ENCODE measurements around the gene COL5A3.

COL5A3 gene

DNA sequence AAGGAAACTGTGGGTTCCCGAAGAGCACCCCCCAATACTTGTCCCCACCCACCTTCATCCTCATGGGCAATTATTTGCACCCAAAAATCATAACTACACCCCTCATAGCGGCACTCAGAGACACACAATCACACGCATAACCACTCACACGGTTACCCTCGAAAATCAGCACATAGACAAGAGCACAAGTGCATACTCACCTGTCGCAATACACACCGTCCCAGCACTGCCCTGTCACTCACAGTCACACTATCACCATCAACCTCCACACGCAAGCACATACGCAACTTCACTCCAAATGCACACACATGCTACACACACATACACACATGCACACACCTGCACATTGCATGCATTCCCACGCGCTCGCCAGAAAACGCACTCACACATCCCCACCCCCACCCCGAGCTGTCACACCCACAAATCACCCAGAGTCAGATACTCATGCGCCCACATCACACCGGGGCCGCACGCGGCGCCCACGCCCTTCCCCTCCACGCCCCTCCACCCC, 535 bp downstream of the COL5A3 start:
- no peak for DNase-seq

- DNase-seq = no peak
Measured at GRCh38 chr19:10008184-10008765, 2.0 kb downstream of the COL5A3 start.

- no peak for DNase-seq
Measured at GRCh38 chr19:10007371-10008183, 2.7 kb downstream of the COL5A3 start.

DNA sequence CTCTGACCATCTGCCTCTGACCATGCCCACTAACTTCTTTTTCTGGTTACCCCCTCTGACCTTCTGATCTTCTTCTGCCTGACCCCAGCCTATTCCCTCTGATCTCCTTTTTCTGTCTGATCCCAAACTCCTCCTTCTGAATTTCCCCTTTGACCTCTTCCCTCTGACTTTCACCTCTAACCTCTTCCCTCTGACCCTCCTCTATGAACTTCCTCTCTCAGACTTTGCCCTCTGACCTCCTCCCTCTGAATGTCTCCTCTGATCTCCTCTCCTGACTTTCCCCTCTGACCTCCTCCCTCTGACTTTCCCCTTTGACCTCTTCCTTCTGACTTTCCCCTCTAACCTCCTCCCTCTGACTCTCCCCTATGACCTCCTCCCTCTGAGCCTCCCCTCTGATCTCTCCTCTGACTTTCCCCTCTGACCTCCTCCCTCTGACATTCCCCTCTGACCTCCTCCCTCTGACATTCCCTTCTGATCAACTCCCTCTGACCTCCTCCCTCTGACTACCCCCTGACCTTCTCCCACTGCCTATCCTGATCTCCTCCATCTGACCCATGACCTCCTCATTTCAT, 3.5 kb downstream of the COL5A3 start:
- no peak for DNase-seq

DNA sequence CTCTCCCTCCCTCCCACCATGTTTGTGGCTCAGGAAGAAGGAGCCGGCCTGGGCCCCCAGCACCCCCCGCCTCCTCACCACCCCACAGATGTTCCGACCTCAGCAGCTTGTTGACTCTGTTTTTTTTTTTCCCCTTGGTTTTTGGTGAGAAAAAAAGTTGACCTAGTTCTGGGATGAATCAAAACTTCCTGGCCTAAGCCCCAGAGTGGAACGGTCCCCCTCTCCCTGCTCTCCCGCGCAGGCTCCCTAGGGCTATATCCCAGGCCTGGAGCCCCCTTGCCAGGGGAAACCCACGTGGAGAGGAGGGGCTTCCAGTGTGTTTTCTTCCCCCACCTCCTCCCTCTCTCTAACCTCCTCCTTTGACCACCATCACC, 4.0 kb downstream of the COL5A3 start:
- DNase-seq = no peak

DNA sequence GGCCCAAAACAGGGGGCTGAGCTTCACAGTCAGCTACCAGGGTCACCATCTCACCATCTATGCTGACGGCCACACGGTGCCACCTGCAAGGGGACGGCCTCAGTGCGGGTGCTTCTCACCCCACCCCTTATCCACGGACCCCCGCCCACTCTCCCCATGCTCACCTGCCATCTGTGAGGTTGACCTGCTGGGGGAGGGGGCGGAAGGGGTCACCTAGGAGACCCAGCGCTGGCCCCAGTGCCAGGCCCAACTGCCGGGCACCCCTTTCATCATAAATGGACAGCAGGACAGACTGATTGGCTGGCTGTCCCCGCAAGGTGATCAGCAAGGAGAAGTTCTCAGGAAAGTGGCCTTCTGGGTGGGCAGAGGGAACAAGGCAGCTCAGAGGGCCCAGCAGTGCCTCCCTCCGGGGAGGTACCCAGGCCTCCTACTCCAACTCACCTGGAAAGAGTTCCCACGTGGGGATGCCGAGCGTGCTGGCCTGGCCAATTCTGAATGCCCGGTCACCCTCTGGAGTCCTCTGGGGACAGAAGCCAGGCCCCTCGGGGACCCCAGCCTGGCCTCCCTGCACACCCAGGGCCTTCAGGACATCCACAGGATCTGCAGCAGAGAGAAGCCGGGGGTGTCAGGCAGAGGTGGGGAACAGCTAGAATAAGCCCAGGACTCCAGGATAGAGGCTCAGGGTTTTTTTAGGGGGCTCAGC, 4.5 kb downstream of the COL5A3 start:
- DNase-seq = no peak

DNA sequence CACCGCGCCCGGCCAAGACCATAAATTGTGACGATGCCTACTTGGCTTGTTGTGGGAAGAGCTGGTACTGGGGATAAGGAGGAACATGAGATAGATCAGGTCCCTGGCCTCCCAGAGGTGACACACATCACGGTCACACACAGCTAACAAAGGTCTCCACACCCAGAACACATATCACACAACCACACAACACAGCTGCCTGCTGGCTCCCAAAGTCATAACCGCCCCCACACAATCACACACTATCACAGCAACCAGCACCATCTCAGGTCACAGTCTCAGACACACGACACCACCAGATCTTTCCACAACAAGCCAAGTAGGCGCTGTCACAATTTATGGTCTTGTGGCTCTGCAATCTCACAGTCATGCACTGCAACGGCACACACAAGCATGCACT, 5.7 kb downstream of the COL5A3 start:
- no peak for DNase-seq

DNA sequence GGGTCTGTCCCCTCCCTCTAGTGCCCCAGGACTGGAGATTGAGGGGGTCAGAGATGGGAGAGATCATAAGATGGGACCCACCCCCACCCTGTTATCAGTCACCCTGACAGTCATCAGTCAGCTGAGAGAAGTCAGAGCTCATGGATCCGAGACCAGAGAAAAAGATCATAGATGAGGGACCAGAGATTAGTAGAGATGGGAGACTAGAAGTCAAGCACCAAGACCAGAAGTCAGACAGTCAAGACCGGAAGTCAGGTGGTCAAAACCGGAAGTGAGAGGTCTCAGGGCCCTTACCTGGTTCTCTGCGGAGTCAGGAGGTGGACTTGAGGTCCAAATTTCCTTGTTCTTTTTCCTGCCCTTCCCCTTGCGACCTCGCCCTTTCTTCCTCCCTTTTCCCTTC, 7.0 kb downstream of the COL5A3 start:
- no peak for DNase-seq

GRCh38 chr19:10001899-10002298, 8.4 kb downstream of the COL5A3 start:
- DNase-seq = no peak

DNA sequence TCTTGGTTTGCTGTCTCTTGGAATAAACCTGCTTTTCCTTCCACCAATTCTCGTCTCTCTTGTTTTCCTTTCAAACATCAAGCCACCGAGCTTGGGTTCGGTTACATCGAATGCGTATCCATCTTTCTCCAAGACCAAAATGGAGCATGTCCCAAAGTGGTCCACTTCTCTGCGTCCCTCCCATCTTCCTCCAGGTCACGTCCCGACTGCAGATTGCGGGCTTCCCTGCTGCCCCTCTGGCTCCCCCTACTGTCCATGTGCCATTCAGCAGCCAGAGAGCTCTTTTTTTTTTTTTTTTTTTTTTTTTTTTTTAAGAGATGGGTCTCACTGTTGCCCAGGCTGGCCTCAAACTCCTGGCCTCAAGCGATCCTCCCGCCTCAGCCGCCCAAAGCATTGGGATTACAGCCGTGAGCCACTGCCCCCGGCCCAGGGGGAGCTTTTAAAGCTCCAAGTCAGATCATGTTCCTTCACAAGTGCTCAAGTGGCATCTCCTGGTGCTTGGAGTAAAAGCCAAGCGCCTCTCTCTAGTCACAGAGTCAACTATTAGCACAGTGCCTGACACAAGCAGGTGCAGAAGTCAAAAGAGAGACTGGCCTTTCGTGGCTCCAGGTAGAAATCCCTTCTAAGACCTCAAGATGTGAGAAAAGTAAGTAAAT, 10.0 kb downstream of the COL5A3 start:
- peak; percentile 39 for DNase-seq

GRCh38 chr19:9996541-9996940, 13.8 kb downstream of the COL5A3 start:
- no peak for DNase-seq

- no peak for DNase-seq
Measured at GRCh38 chr19:9995999-9996398, 14.3 kb downstream of the COL5A3 start.

- no peak for DNase-seq
Measured at GRCh38 chr19:9995084-9995483, 15.2 kb downstream of the COL5A3 start.

DNA sequence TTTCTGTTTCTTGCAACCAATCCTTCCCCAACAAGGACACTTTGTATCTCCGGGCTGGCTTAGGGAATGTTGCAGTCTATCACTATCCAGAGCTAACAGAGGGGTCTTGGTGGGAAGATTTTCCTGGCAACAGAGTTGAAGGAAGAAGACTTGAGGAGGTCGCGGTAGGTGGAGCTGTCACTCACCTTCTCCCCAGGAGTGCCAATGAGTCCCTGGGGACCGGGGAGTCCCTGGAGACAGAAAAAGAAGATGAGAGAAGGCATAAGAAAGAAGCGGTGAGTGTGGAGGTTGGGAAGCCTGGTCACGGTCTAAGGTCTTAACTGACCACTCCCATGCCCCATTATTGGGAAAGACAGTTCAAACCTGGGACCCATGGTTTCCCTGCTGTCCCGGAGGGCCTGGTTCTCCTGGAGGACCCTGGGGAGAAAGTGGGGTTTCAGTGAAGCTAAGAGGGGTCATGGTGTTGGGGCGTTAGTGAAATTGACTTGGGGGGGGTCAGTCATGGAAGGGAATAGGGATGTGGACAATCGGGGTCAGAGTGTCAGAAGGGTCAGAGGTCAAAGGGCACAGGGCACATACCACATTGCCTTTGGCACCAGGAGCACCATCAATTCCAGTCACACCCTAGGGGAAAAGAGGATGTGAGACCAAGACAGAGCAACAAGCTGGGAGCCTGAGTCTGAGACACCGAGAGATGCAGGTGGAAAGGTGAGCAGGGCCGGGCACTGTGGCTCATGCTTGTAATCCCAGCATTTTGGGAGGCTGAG, 18.7 kb downstream of the COL5A3 start:
- DNase-seq = no peak

- no peak for DNase-seq
Measured at GRCh38 chr19:9989504-9989903, 20.8 kb downstream of the COL5A3 start.

DNA sequence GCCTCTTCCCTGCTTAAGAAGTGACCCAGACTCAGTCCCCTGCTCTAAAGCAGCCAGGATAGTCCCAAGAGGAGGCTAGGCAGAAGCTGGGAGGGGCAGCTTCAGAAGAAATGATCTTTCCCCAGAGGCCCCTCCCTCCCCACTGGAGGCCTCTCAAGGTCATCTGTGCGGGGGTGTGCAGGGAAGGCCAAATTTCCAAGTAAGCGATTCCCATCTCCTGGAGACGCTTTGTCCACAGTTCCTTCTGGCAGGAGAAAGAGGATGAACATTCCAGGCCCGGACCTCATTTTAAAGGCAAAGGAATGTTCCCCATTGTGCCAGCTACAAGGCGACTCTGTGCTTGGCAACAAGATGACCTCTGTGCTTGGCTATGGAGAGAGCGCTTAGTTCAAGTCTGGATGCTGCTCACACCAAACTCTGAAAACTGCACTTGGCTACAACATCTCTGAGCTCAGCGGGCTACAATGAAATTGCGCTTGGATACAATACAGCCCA, 23.5 kb downstream of the COL5A3 start:
- no peak for DNase-seq

DNA sequence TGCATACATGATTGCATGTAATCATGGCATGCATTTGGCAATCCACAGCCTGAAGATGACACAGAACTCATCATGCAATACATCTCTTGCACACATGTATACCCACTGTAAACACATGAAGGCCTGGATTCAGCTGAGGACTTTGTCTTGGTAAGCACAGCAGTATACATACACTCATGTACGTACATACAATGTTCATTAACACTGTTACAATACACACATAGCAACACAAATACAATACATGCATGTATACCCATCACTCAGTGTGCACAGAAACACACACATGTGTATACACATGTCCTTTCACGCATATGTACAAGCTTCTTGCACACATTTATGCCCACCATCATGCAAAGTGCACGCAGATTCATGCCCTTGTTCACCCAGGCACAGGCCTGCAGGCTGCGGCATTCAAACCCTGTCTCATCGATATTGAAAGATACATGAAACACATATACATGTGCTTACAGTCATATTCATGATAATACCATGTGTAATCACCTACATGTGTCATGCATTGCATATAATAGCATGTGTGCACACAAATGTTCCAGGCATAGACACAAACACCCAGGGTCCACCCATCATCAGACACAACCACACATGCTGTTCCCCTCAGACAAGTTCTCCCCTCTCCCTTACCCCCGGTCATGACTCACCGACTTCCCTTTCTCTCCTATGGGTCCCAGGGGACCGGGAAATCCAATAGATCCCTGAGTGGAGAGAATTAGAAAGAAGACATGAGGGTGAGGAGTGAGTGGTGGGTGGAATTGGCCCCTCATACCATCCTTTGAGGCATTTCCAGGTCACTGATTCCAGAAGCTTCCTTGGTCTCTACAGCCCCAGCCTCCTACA, 28.7 kb downstream of the COL5A3 start:
- DNase-seq = no peak

GRCh38 chr19:9972103-9972502, 38.2 kb downstream of the COL5A3 start:
- no peak for DNase-seq

GRCh38 chr19:9971166-9971897, 39.0 kb downstream of the COL5A3 start:
- no peak for DNase-seq

- no peak for DNase-seq
Measured at GRCh38 chr19:9970481-9970880, 39.8 kb downstream of the COL5A3 start.

GRCh38 chr19:9969688-9969975, 40.7 kb downstream of the COL5A3 start:
- no peak for DNase-seq

Data from activated CD4-positive, alpha-beta T cell treated with anti-CD3 and anti-CD28 coated beads for 1 hour (primary cell).